Measurements from ENCODE around the gene MRGPRF.

Gene MRGPRF, protein sequence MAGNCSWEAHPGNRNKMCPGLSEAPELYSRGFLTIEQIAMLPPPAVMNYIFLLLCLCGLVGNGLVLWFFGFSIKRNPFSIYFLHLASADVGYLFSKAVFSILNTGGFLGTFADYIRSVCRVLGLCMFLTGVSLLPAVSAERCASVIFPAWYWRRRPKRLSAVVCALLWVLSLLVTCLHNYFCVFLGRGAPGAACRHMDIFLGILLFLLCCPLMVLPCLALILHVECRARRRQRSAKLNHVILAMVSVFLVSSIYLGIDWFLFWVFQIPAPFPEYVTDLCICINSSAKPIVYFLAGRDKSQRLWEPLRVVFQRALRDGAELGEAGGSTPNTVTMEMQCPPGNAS

DNA sequence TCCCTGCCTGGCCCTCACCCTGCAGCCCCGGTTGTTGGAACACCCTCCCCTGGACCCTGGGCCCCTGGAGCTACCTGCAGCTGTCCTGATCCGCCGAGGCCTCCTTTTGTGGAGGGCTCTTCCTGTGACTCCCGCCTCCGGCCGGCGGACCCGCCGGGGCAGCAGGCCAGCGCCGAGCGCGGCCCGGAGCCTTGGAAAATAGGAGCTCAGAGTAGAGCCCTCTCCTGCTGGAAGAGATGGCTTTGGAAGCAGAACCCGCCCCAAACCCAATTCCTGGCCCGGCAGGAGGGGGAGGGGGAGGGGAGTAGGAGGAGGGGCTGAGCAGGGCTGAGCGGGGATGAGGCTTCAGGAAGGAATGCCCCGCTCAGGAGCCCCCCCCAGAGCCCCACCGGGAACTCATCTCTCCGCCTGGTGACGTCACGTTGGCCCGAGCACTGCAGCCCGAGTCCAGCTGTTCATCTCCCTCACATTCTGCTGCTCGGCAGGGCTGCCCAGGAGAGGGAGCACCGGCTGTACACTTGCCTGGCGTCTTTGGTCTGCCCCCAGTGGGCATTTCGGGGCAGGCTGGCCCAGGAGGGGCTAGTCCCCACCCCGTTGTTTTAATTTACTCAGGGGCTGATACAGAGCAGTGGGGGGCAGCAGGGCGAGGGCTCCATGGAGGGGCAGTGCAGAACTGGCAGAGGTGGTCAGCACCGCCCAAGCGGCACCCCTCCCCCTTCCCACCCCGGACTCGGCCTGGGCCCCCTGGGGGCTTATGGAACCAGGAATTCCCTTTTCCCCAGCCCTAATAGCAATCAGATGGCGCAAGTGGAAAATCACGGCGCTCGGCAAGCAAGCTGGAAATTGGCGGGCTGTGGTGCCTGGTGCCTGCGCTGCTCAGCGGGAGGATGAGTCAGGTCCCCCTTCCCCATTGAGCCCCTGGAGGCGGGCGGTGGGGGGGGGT, at the start of gene MRGPRF:
Gene MRGPRF, minus strand, starts transcription at position 238 of the 943 bp plus-strand sequence. CDS start 3,345 bp downstream, outside the sequence.
- H3K4me3 ChIP-seq (ENCODE audit: low read length), result no peak within 1 kb of the TSS
- TF ChIP-seq, protein P1, sequence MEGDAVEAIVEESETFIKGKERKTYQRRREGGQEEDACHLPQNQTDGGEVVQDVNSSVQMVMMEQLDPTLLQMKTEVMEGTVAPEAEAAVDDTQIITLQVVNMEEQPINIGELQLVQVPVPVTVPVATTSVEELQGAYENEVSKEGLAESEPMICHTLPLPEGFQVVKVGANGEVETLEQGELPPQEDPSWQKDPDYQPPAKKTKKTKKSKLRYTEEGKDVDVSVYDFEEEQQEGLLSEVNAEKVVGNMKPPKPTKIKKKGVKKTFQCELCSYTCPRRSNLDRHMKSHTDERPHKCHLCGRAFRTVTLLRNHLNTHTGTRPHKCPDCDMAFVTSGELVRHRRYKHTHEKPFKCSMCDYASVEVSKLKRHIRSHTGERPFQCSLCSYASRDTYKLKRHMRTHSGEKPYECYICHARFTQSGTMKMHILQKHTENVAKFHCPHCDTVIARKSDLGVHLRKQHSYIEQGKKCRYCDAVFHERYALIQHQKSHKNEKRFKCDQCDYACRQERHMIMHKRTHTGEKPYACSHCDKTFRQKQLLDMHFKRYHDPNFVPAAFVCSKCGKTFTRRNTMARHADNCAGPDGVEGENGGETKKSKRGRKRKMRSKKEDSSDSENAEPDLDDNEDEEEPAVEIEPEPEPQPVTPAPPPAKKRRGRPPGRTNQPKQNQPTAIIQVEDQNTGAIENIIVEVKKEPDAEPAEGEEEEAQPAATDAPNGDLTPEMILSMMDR (IDR thresholded peaks at IDR 0.05; ENCODE audit: insufficient read depth, low read depth, low read length, missing control alignments), result no peak
- no peak for DNase-seq (ENCODE audit: low read depth)

GRCh38 chr11:69062169-69062855, 49.3 kb upstream of the MRGPRF start:
- H3K4me3 ChIP-seq (ENCODE audit: low read length), result no peak overlapping the region
- no peak for DNase-seq (ENCODE audit: low read depth)
- TF ChIP-seq, protein P1 (IDR thresholded peaks at IDR 0.05; ENCODE audit: insufficient read depth, low read depth, low read length, missing control alignments), result no peak

GRCh38 chr11:69061713-69062053, 48.6 kb upstream of the MRGPRF start:
- TF ChIP-seq, protein P1 (IDR thresholded peaks at IDR 0.05; ENCODE audit: insufficient read depth, low read depth, low read length, missing control alignments), result no peak
- H3K4me3 ChIP-seq (ENCODE audit: low read length), result no peak overlapping the region
- no peak for DNase-seq (ENCODE audit: low read depth)

GRCh38 chr11:69060806-69061712, 48.0 kb upstream of the MRGPRF start:
- no peak for DNase-seq (ENCODE audit: low read depth)
- TF ChIP-seq, protein P1 (IDR thresholded peaks at IDR 0.05; ENCODE audit: insufficient read depth, low read depth, low read length, missing control alignments), result no peak
- H3K4me3 ChIP-seq (ENCODE audit: low read length), result no peak overlapping the region

DNA sequence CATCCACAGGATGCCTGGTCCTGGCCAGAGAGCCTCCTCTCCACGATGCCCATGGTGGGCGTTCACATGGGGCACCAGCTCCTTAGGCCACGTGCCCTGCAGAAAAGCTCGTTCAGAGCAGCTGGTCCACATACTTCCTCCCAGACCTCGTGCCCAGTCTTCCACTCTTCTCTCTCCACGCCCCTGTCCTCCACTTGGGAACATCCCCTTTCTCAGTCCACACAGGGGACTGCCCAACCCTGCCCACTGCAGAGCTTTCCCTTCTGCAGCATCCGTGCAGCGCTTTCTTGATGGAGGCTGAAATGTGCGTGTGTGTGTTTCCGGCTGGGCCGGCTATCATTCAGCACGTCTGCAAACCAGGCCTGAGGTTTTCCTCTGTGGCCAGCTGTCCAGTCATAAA, 46.9 kb upstream of the MRGPRF start:
- TF ChIP-seq, protein P1 (IDR thresholded peaks at IDR 0.05; ENCODE audit: insufficient read depth, low read depth, low read length, missing control alignments), result no peak
- DNase-seq (ENCODE audit: low read depth), result no peak

GRCh38 chr11:69059429-69059828, 46.4 kb upstream of the MRGPRF start:
- no peak for DNase-seq (ENCODE audit: low read depth)
- TF ChIP-seq, protein P1 (IDR thresholded peaks at IDR 0.05; ENCODE audit: insufficient read depth, low read depth, low read length, missing control alignments), result no peak
- H3K4me3 ChIP-seq (ENCODE audit: low read length), result no peak overlapping the region

More for the DNA sequence above, 46.9 kb upstream of the MRGPRF start:
- H3K4me3 ChIP-seq (ENCODE audit: low read length), result no peak overlapping the region

All from epithelial cell of esophagus (primary cell).